Measurements from ENCODE around the gene NPY4R. TPM values are rescaled to one million over a fixed set of nuclear protein-coding genes. Genes with fewer than 3 reads are reported as not detected.
"Not testable (repeated sequence)": the region's sequence is repeated elsewhere in the genome, so short reads cannot be mapped to it uniquely, and the experiment has no call there.

NPY4R gene
- total RNA-seq, 3 donors from 2014 or later (not counting 1 experiment from before 2014, with no cell fraction given) = not detected

GRCh38 chr10:46474746-46475320 is 9.1 kb upstream of the NPY4R start:
- not testable (repeated sequence) for H3K27me3 Mint-ChIP-seq (ENCODE audit: low read depth in 2 of 2); H3K27ac ChIP-seq (ENCODE audit: low read length)

DNA sequence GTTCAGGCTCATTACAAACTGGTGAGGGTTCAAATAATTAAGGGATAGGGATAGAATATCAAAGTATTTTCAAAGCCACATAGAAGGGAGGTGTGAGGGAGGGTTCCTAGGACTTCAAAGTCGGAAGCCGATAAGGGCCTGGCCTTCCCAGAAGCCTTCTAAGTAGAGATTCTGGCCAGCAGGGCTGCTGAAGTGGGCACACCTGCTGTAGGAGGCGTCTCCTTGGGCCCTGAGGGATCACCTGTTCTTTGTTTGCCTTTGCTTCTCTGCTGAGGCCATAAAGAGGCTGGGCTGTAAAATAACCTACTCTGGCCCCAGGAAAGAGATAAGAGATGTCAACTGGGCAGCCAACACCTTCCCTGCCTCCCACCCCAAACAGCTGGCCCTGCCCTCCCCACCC is 8.0 kb upstream of the NPY4R start:
- H3K9me3 Mint-ChIP-seq; H3K4me1 Mint-ChIP-seq; H3K4me3 Mint-ChIP-seq; H3K4me1 ChIP-seq (ENCODE audit: control insufficient read depth, insufficient read depth, low read length); H3K9me3 ChIP-seq (ENCODE audit: control insufficient read depth, insufficient read depth, low read length); H3K4me3 ChIP-seq (ENCODE audit: low read length); H3K27me3 Mint-ChIP-seq (ENCODE audit: low read depth in 2 of 2); intact Hi-C loops (cut with micrococcal nuclease); H3K27ac ChIP-seq (ENCODE audit: low read length); H3K27ac Mint-ChIP-seq; H3K36me3 Mint-ChIP-seq; H3K27me3 ChIP-seq (ENCODE audit: control insufficient read depth, insufficient read depth, low read length); DNase-seq; H3K36me3 ChIP-seq (ENCODE audit: control insufficient read depth, insufficient read depth, low read length); ATAC-seq: not testable (repeated sequence)
- no CpG with 5 or more reads among the region's 3 CpGs for WGBS (ENCODE audit: insufficient coverage)

More at GRCh38 chr10:46474746-46475320, 9.1 kb upstream of the NPY4R start:
- ATAC-seq; H3K9me3 Mint-ChIP-seq; H3K27me3 ChIP-seq (ENCODE audit: control insufficient read depth, insufficient read depth, low read length); DNase-seq; H3K4me3 Mint-ChIP-seq; intact Hi-C loops (cut with micrococcal nuclease); H3K36me3 ChIP-seq (ENCODE audit: control insufficient read depth, insufficient read depth, low read length); H3K4me1 ChIP-seq (ENCODE audit: control insufficient read depth, insufficient read depth, low read length); H3K36me3 Mint-ChIP-seq; H3K9me3 ChIP-seq (ENCODE audit: control insufficient read depth, insufficient read depth, low read length); H3K27ac Mint-ChIP-seq; H3K4me1 Mint-ChIP-seq; H3K4me3 ChIP-seq (ENCODE audit: low read length): not testable (repeated sequence)
- WGBS (ENCODE audit: insufficient coverage) = 47% methylated on average over 3 of the region's 3 CpGs

DNA sequence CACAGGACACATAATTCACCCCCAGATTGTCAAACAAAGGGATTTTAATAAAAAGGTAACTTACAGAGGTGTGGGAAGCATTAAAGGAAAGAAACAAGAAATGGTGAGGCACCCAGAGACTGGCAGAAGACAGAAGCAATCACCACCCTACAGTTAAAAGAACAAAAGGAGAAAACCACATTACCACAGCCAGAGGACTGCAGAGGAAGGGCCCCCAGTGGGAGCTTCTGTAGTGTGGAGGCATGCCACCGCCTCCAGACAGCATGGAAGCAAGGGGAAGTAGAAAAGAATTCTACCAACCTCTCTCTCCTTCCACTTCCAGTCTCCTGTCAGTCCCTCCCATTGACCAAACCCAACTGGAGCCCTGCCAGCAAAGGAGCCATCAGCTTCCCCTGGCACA is 4.4 kb upstream of the NPY4R start:
- H3K4me3 ChIP-seq (ENCODE audit: low read length); H3K4me1 ChIP-seq (ENCODE audit: control insufficient read depth, insufficient read depth, low read length); H3K9me3 Mint-ChIP-seq; H3K27ac Mint-ChIP-seq; H3K27me3 Mint-ChIP-seq (ENCODE audit: low read depth in 2 of 2); intact Hi-C loops (cut with micrococcal nuclease); ATAC-seq; H3K4me1 Mint-ChIP-seq; H3K36me3 ChIP-seq (ENCODE audit: control insufficient read depth, insufficient read depth, low read length); H3K36me3 Mint-ChIP-seq; H3K27me3 ChIP-seq (ENCODE audit: control insufficient read depth, insufficient read depth, low read length); H3K4me3 Mint-ChIP-seq; H3K9me3 ChIP-seq (ENCODE audit: control insufficient read depth, insufficient read depth, low read length); DNase-seq; H3K27ac ChIP-seq (ENCODE audit: low read length): not testable (repeated sequence)
- no CpG with 5 or more reads among the region's 1 CpG for WGBS (ENCODE audit: insufficient coverage)

GRCh38 chr10:46468119-46468809 is 2.5 kb upstream of the NPY4R start:
- H3K36me3 Mint-ChIP-seq; H3K9me3 ChIP-seq (ENCODE audit: control insufficient read depth, insufficient read depth, low read length); H3K36me3 ChIP-seq (ENCODE audit: control insufficient read depth, insufficient read depth, low read length); H3K4me3 ChIP-seq (ENCODE audit: low read length); H3K9me3 Mint-ChIP-seq; H3K4me3 Mint-ChIP-seq; H3K4me1 ChIP-seq (ENCODE audit: control insufficient read depth, insufficient read depth, low read length); ATAC-seq; H3K4me1 Mint-ChIP-seq; H3K27me3 ChIP-seq (ENCODE audit: control insufficient read depth, insufficient read depth, low read length); H3K27ac Mint-ChIP-seq; H3K27ac ChIP-seq (ENCODE audit: low read length); DNase-seq; H3K27me3 Mint-ChIP-seq (ENCODE audit: low read depth in 2 of 2); intact Hi-C loops (cut with micrococcal nuclease): not testable (repeated sequence)
- WGBS (ENCODE audit: insufficient coverage) = no CpG with 5 or more reads among the region's 4 CpGs

- ATAC-seq; intact Hi-C loops (cut with micrococcal nuclease); H3K27ac ChIP-seq (ENCODE audit: low read length); H3K27me3 Mint-ChIP-seq (ENCODE audit: low read depth in 2 of 2); H3K4me3 Mint-ChIP-seq; H3K27me3 ChIP-seq (ENCODE audit: control insufficient read depth, insufficient read depth, low read length); H3K27ac Mint-ChIP-seq; H3K9me3 Mint-ChIP-seq; H3K4me1 ChIP-seq (ENCODE audit: control insufficient read depth, insufficient read depth, low read length); H3K4me1 Mint-ChIP-seq; H3K36me3 Mint-ChIP-seq; H3K36me3 ChIP-seq (ENCODE audit: control insufficient read depth, insufficient read depth, low read length); DNase-seq; H3K4me3 ChIP-seq (ENCODE audit: low read length); H3K9me3 ChIP-seq (ENCODE audit: control insufficient read depth, insufficient read depth, low read length): not testable (repeated sequence)
- WGBS (ENCODE audit: insufficient coverage) = no CpG with 5 or more reads among the region's 2 CpGs
Observed at GRCh38 chr10:46463608-46464007, 2.1 kb downstream of the NPY4R start.

- intact Hi-C loops (cut with micrococcal nuclease); H3K9me3 Mint-ChIP-seq; H3K4me1 Mint-ChIP-seq: not testable (repeated sequence)
Observed at GRCh38 chr10:46462276-46462675, 3.5 kb downstream of the NPY4R start.

DNA sequence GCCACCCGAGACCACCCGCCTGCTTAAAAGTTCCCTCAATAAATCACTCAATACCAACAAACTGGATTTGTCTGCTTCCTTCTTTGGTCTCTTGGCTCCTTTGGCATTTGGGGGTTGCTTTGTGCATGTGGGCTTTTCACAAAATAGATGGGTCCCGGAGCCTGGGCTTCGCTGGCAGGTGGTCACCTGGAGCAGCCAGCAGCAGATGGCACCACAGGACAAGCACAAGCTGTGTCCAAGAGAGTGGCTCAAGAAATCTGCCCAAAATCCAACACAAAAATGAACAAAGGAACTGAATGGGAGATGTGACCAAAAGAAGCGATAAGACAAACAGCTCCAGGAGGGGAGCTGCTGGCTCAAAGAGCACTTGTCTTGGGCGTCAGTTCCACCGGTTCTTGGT is 6.2 kb downstream of the NPY4R start:
- H3K4me1 Mint-ChIP-seq; ATAC-seq; H3K9me3 ChIP-seq (ENCODE audit: control insufficient read depth, insufficient read depth, low read length); H3K27me3 Mint-ChIP-seq (ENCODE audit: low read depth in 2 of 2); H3K27ac ChIP-seq (ENCODE audit: low read length); H3K27ac Mint-ChIP-seq; DNase-seq; H3K27me3 ChIP-seq (ENCODE audit: control insufficient read depth, insufficient read depth, low read length); H3K36me3 Mint-ChIP-seq; H3K4me3 Mint-ChIP-seq; H3K4me3 ChIP-seq (ENCODE audit: low read length); intact Hi-C loops (cut with micrococcal nuclease); H3K4me1 ChIP-seq (ENCODE audit: control insufficient read depth, insufficient read depth, low read length); H3K36me3 ChIP-seq (ENCODE audit: control insufficient read depth, insufficient read depth, low read length); H3K9me3 Mint-ChIP-seq: not testable (repeated sequence)
- WGBS (ENCODE audit: insufficient coverage) = 60% methylated on average over 1 of the region's 7 CpGs

More at GRCh38 chr10:46462276-46462675, 3.5 kb downstream of the NPY4R start:
- not testable (repeated sequence) for H3K36me3 Mint-ChIP-seq; DNase-seq; H3K4me3 Mint-ChIP-seq; H3K27me3 Mint-ChIP-seq (ENCODE audit: low read depth in 2 of 2); H3K36me3 ChIP-seq (ENCODE audit: control insufficient read depth, insufficient read depth, low read length); H3K27me3 ChIP-seq (ENCODE audit: control insufficient read depth, insufficient read depth, low read length); H3K4me3 ChIP-seq (ENCODE audit: low read length); ATAC-seq; H3K4me1 ChIP-seq (ENCODE audit: control insufficient read depth, insufficient read depth, low read length); H3K9me3 ChIP-seq (ENCODE audit: control insufficient read depth, insufficient read depth, low read length); H3K27ac ChIP-seq (ENCODE audit: low read length); H3K27ac Mint-ChIP-seq
- WGBS (ENCODE audit: insufficient coverage) = no CpG with 5 or more reads among the region's 10 CpGs

DNA sequence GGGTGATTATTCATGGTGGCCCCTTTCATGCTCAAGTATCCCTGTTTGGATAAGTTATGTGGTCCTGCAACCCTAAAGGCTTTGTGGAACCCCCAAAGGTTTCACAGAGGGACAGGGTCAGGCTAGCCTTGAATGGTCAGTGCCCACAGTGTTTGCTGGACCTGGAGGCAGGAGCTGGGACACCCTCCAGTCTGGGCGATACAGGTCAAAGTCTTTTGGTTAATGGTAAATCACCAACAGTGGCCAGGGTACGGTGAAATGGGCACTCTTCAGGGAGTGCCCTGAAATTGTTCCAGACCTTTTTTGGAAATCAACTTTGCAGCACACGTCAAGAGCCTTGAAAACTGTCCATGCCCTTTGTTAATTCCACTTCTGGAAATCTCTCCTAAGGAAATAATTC is 8.7 kb downstream of the NPY4R start:
- no CpG with 5 or more reads among the region's 3 CpGs for WGBS (ENCODE audit: insufficient coverage)
- intact Hi-C loops (cut with micrococcal nuclease) = not testable (repeated sequence)

More for the DNA sequence above, 8.7 kb downstream of the NPY4R start:
- H3K4me1 Mint-ChIP-seq; H3K27me3 ChIP-seq (ENCODE audit: control insufficient read depth, insufficient read depth, low read length); H3K9me3 Mint-ChIP-seq; H3K4me3 ChIP-seq (ENCODE audit: low read length); H3K9me3 ChIP-seq (ENCODE audit: control insufficient read depth, insufficient read depth, low read length); H3K4me1 ChIP-seq (ENCODE audit: control insufficient read depth, insufficient read depth, low read length); H3K27ac ChIP-seq (ENCODE audit: low read length); H3K4me3 Mint-ChIP-seq; DNase-seq; H3K27ac Mint-ChIP-seq; H3K36me3 Mint-ChIP-seq; ATAC-seq; H3K27me3 Mint-ChIP-seq (ENCODE audit: low read depth in 2 of 2); H3K36me3 ChIP-seq (ENCODE audit: control insufficient read depth, insufficient read depth, low read length): not testable (repeated sequence)
